ENCODE results near the gene MFSD1.
"Not testable (repeated sequence)": the region's sequence is repeated elsewhere in the genome, so short reads cannot be mapped to it uniquely, and the experiment has no call there.

The MFSD1 gene

GRCh38 chr3:158777161-158777873, 24.5 kb upstream of the MFSD1 start:
- 90 to 100% methylated on average over 2 to 3 of the region's 3 CpGs for WGBS, 2 experiments (ENCODE audit: insufficient coverage in 2 of 2)
- peaks cover 8% of the 10 kb centered on the region for H3K4me1 ChIP-seq (ENCODE audit: control insufficient read depth, insufficient read depth, low read length, poor library complexity, severe bottlenecking)

DNA sequence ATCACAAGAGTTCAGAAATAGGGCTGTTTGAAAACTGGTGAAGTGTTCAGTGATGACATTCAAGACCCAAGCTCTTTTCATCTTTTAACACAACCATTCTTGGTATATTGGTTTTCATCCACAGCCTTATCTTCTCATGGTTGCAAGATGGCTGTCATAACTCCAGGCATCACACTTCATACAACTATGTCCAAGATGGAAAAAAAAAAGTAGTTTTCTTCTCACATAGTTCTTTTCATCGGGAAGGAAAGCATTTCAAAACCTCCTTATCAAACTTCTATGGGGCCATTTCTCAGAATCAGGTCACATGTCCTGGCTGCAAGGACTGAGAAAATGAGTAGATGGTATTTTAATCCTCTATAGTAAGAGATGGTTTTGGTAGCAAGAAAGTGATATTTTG, 21.1 kb upstream of the MFSD1 start:
- no peaks in the 10 kb centered on the region for H3K36me3 ChIP-seq (ENCODE audit: control insufficient read depth, insufficient read depth, low read length)
- H3K27ac ChIP-seq (ENCODE audit: low read depth, low read length, severe bottlenecking), result no peak overlapping the region
- H3K4me1 ChIP-seq (ENCODE audit: control insufficient read depth, insufficient read depth, low read length, poor library complexity, severe bottlenecking), result peaks cover 8% of the 10 kb centered on the region
- no peak overlapping the region for H3K4me3 ChIP-seq (ENCODE audit: extremely low read depth, insufficient read depth, low read length, poor library complexity, severe bottlenecking)
- no CpG with 5 or more reads among the region's 1 CpG for WGBS, 2 experiments (ENCODE audit: insufficient coverage in 2 of 2)
- H3K9me3 ChIP-seq (ENCODE audit: control insufficient read depth, low read length), result no peaks in the 10 kb centered on the region

More at GRCh38 chr3:158777161-158777873, 24.5 kb upstream of the MFSD1 start:
- no peaks in the 10 kb centered on the region for H3K9me3 ChIP-seq (ENCODE audit: control insufficient read depth, low read length)
- H3K27ac ChIP-seq (ENCODE audit: low read depth, low read length, severe bottlenecking), result peak overlapping the region; percentile 4
- no peak overlapping the region for H3K4me3 ChIP-seq (ENCODE audit: extremely low read depth, insufficient read depth, low read length, poor library complexity, severe bottlenecking)
- no peaks in the 10 kb centered on the region for H3K36me3 ChIP-seq (ENCODE audit: control insufficient read depth, insufficient read depth, low read length)

- peaks cover 8% of the 10 kb centered on the region for H3K4me1 ChIP-seq (ENCODE audit: control insufficient read depth, insufficient read depth, low read length, poor library complexity, severe bottlenecking)
- H3K27ac ChIP-seq (ENCODE audit: low read depth, low read length, severe bottlenecking), result no peak overlapping the region
- 70 to 100% methylated on average over 1 to 2 of the region's 2 CpGs for WGBS, 2 experiments (ENCODE audit: insufficient coverage in 2 of 2)
- H3K9me3 ChIP-seq (ENCODE audit: control insufficient read depth, low read length), result no peaks in the 10 kb centered on the region
- no peaks in the 10 kb centered on the region for H3K36me3 ChIP-seq (ENCODE audit: control insufficient read depth, insufficient read depth, low read length)
- no peak overlapping the region for H3K4me3 ChIP-seq (ENCODE audit: extremely low read depth, insufficient read depth, low read length, poor library complexity, severe bottlenecking)
Measured at GRCh38 chr3:158781191-158781590, 20.7 kb upstream of the MFSD1 start.

- Histone ChIP-seq H3K4me1 (ENCODE audit: control insufficient read depth, insufficient read depth, low read length, poor library complexity, severe bottlenecking) (peaks cover 8% of the 10 kb centered on the region), H3K4me3 (ENCODE audit: extremely low read depth, insufficient read depth, low read length, poor library complexity, severe bottlenecking) (no peak overlapping the region), H3K36me3 (ENCODE audit: control insufficient read depth, insufficient read depth, low read length) (no peaks in the 10 kb centered on the region), H3K9me3 (ENCODE audit: control insufficient read depth, low read length) (no peaks in the 10 kb centered on the region), H3K27ac (ENCODE audit: low read depth, low read length, severe bottlenecking) (no peak overlapping the region)
- 67 to 75% methylated on average over 1 of the region's 1 CpG for WGBS, 2 experiments (ENCODE audit: insufficient coverage in 2 of 2)
Measured at GRCh38 chr3:158781849-158782248, 20.0 kb upstream of the MFSD1 start.

DNA sequence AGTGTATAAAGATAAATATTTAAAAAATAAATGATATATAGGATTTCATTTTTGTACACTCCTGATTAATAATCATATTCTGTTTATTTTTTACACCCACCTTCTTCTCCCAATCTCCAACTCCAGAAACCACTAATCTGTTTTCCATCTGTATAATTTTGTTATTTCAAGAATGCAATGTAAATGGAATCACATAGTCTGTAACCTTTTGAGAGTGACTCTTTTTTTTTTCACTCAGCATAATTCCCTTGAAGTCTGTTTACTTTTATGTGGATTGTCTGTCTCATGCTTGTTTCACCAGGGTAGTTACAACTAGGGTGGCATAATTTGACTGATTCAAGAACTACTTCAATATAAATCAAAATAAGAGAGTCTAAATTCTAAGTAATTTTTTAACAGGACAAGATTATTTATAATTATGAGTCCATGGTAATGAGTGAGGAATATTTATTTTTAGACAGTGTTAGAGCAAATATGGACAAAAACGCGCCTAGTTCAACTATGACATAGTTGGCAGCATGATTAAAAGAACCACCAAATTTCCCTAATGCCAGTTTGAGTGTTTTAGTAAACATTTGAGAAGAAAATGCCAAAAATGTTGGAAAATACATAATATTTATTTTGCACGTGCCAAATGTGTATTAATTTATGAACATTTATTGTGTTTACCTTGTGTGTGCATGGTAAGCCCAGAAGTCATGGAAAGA, 19.4 kb upstream of the MFSD1 start:
- no peaks in the 10 kb centered on the region for H3K36me3 ChIP-seq (ENCODE audit: control insufficient read depth, insufficient read depth, low read length)
- peaks cover 6% of the 10 kb centered on the region for H3K4me1 ChIP-seq (ENCODE audit: control insufficient read depth, insufficient read depth, low read length, poor library complexity, severe bottlenecking)
- H3K27ac ChIP-seq (ENCODE audit: low read depth, low read length, severe bottlenecking), result no peak overlapping the region
- WGBS, 2 experiments (ENCODE audit: insufficient coverage in 2 of 2), result 92% methylated on average over 3 of the region's 3 CpGs; no CpG with 5 or more reads in 1 of the 2 experiments
- no peaks in the 10 kb centered on the region for H3K9me3 ChIP-seq (ENCODE audit: control insufficient read depth, low read length)
- no peak overlapping the region for H3K4me3 ChIP-seq (ENCODE audit: extremely low read depth, insufficient read depth, low read length, poor library complexity, severe bottlenecking)

DNA sequence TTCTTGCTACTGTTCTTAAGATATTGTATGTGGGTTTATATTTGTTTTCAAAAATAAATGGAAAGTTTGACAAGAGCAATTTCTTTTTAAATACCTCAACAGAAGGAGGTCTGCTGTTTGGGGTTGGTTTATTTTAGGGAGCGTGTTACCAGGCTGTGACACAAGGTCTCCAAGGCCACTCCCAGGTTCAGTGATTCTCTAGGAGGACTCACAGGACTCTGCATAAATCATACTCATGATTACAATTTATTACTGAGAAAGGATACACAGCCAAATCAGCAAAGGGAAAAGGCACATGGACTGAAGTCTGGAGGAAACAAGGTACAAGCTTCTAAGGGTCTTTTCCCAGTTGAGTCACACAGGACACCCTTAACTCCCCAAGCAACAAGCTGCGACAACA, 18.8 kb upstream of the MFSD1 start:
- Histone ChIP-seq H3K9me3 (ENCODE audit: control insufficient read depth, low read length) (no peaks in the 10 kb centered on the region), H3K36me3 (ENCODE audit: control insufficient read depth, insufficient read depth, low read length) (no peaks in the 10 kb centered on the region), H3K4me1 (ENCODE audit: control insufficient read depth, insufficient read depth, low read length, poor library complexity, severe bottlenecking) (peaks cover under 1% of the 10 kb centered on the region), H3K4me3 (ENCODE audit: extremely low read depth, insufficient read depth, low read length, poor library complexity, severe bottlenecking) (no peak overlapping the region), H3K27ac (ENCODE audit: low read depth, low read length, severe bottlenecking) (no peak overlapping the region)
- no CpG with 5 or more reads among the region's 2 CpGs for WGBS, 2 experiments (ENCODE audit: insufficient coverage in 2 of 2)

DNA sequence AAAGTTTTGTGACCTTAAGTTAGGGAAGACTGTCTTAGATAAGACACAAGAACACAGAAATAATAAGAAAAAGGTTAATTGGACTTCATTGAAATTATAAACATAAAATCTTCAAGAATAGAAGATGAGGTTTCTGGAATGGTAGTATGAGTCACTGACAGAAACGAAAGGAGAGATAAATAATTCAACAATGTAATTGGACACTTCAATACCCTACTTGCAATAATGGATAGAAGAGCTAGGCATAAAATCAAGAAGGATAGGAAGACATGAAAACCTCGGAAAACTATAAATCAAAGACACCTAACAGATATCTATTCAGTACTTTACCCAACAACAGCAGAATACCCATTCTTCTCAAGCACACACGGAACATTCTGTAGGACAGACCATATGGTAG, 15.9 kb upstream of the MFSD1 start:
- Histone ChIP-seq H3K9me3 (ENCODE audit: control insufficient read depth, low read length) (no peaks in the 10 kb centered on the region), H3K4me1 (ENCODE audit: control insufficient read depth, insufficient read depth, low read length, poor library complexity, severe bottlenecking) (no peaks in the 10 kb centered on the region), H3K4me3 (ENCODE audit: extremely low read depth, insufficient read depth, low read length, poor library complexity, severe bottlenecking) (no peak overlapping the region), H3K36me3 (ENCODE audit: control insufficient read depth, insufficient read depth, low read length) (no peaks in the 10 kb centered on the region), H3K27ac (ENCODE audit: low read depth, low read length, severe bottlenecking) (no peak overlapping the region)
- WGBS, 2 experiments (ENCODE audit: insufficient coverage in 2 of 2), result no CpG with 5 or more reads among the region's 3 CpGs

- Histone ChIP-seq H3K4me1 (ENCODE audit: control insufficient read depth, insufficient read depth, low read length, poor library complexity, severe bottlenecking) (no peaks in the 10 kb centered on the region), H3K36me3 (ENCODE audit: control insufficient read depth, insufficient read depth, low read length) (no peaks in the 10 kb centered on the region), H3K27ac (ENCODE audit: low read depth, low read length, severe bottlenecking) (no peak overlapping the region), H3K4me3 (ENCODE audit: extremely low read depth, insufficient read depth, low read length, poor library complexity, severe bottlenecking) (no peak overlapping the region), H3K9me3 (ENCODE audit: control insufficient read depth, low read length) (no peaks in the 10 kb centered on the region)
- WGBS, 2 experiments (ENCODE audit: insufficient coverage in 2 of 2), result no CpG with 5 or more reads among the region's 1 CpG
Measured at GRCh38 chr3:158788446-158788845, 13.4 kb upstream of the MFSD1 start.

- no CpG with 5 or more reads among the region's 1 CpG for WGBS, 2 experiments (ENCODE audit: insufficient coverage in 2 of 2)
- Histone ChIP-seq H3K4me3 (ENCODE audit: extremely low read depth, insufficient read depth, low read length, poor library complexity, severe bottlenecking) (no peak overlapping the region), H3K36me3 (ENCODE audit: control insufficient read depth, insufficient read depth, low read length) (no peaks in the 10 kb centered on the region), H3K27ac (ENCODE audit: low read depth, low read length, severe bottlenecking) (no peak overlapping the region), H3K4me1 (ENCODE audit: control insufficient read depth, insufficient read depth, low read length, poor library complexity, severe bottlenecking) (no peaks in the 10 kb centered on the region), H3K9me3 (ENCODE audit: control insufficient read depth, low read length) (no peaks in the 10 kb centered on the region)
Measured at GRCh38 chr3:158789592-158789991, 12.3 kb upstream of the MFSD1 start.

DNA sequence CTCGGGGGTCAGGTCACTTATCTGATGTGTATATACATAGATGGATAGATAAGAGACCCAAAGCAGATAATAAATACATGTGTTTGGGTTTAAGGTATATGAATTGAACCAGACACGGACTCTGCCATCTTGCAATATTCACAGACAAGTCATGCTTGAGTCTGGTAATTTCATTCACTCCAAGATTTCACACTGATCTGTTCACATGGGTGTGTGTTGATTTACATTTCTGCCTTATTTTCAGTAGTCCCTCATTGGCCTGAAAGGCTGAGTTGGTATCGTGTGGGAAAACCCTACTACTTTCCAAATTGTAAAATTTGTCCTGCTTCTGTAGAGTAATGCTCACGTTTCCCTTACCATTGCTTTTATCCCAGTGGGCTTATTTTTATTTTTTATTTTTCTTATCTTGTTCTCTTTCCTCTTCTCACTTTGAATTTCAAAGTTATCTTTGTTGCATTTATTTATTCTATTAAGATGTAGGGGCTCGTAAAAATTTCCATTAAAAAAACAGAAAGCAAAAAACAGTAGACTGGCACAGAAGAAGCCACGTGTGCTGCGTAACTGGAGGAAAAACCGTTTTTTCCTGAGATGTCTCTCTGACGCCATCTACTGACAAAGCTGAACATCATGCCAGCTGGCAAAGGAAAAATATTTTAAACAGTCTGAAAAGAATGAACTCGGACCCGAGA, 10.8 kb upstream of the MFSD1 start:
- H3K27ac ChIP-seq (ENCODE audit: low read depth, low read length, severe bottlenecking), result no peak overlapping the region
- 4 to 12% methylated on average over 4 to 6 of the region's 11 CpGs for WGBS, 2 experiments (ENCODE audit: insufficient coverage in 2 of 2)
- H3K9me3 ChIP-seq (ENCODE audit: control insufficient read depth, low read length), result no peaks in the 10 kb centered on the region
- H3K36me3 ChIP-seq (ENCODE audit: control insufficient read depth, insufficient read depth, low read length), result no peaks in the 10 kb centered on the region
- no peak overlapping the region for H3K4me3 ChIP-seq (ENCODE audit: extremely low read depth, insufficient read depth, low read length, poor library complexity, severe bottlenecking)
- no peaks in the 10 kb centered on the region for H3K4me1 ChIP-seq (ENCODE audit: control insufficient read depth, insufficient read depth, low read length, poor library complexity, severe bottlenecking)

DNA sequence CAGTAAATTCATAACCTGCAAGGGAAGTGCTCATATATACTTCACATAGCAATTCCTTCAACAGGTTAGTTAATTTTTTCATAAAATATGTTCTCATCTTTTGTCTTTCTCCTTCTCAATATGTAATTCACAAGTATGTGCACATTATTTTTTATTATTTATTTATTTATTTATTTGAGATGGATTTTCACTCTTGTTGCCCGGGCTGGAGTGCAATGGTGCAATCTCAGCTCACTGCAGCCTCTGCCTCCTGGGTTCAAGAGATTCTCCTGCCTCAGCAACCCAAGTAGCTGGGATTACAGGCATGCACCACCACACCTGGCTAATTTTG, 10.3 kb upstream of the MFSD1 start:
- WGBS, 2 experiments (ENCODE audit: insufficient coverage in 2 of 2), result 14 to 40% methylated on average over 1 of the region's 1 CpG
- H3K4me1 ChIP-seq (ENCODE audit: control insufficient read depth, insufficient read depth, low read length, poor library complexity, severe bottlenecking); H3K9me3 ChIP-seq (ENCODE audit: control insufficient read depth, low read length); H3K27ac ChIP-seq (ENCODE audit: low read depth, low read length, severe bottlenecking); H3K36me3 ChIP-seq (ENCODE audit: control insufficient read depth, insufficient read depth, low read length); H3K4me3 ChIP-seq (ENCODE audit: extremely low read depth, insufficient read depth, low read length, poor library complexity, severe bottlenecking): not testable (repeated sequence)

All from mesodermal cell (in vitro differentiated cells).